NCI-H2029 treated with DMSO at 0.1 percent for 48 hours (cell line): ENCODE data around the gene SSUH2.

ENCODE experiments used
- DNase-seq: peaks from one replicate; lab custom pipeline; 2025; lab: John Stamatoyannopoulos, UW

The SSUH2 gene

GRCh38 chr3:8579943-8580342, 64.7 kb downstream of the SSUH2 start:
- no peak for DNase-seq

GRCh38 chr3:8579096-8579495, 65.5 kb downstream of the SSUH2 start:
- DNase-seq: no peak

DNA sequence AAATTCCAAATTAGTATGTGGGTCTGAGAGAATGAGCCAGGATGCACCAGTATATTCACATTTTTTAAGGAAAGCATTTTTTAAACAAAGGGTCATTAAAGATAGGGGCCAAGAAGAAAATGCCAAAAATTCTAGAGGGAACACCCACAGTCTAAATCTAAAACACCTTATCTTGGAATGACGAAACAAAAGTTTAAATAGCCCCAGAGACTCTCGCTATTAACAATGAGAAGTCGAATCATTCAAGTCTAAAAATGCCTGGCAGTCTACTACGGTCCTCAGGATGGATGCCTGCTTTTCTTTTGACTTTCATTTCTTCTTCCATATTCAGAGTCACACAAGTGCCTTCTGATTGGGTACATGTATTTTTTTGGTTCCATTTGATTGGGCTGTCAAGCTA, 66.3 kb downstream of the SSUH2 start:
- DNase-seq: no peak

- DNase-seq: no peak
These were observed 67.6 kb downstream of the SSUH2 start for GRCh38 chr3:8576841-8577571.

GRCh38 chr3:8576436-8576835, 68.2 kb downstream of the SSUH2 start:
- DNase-seq: no peak

DNA sequence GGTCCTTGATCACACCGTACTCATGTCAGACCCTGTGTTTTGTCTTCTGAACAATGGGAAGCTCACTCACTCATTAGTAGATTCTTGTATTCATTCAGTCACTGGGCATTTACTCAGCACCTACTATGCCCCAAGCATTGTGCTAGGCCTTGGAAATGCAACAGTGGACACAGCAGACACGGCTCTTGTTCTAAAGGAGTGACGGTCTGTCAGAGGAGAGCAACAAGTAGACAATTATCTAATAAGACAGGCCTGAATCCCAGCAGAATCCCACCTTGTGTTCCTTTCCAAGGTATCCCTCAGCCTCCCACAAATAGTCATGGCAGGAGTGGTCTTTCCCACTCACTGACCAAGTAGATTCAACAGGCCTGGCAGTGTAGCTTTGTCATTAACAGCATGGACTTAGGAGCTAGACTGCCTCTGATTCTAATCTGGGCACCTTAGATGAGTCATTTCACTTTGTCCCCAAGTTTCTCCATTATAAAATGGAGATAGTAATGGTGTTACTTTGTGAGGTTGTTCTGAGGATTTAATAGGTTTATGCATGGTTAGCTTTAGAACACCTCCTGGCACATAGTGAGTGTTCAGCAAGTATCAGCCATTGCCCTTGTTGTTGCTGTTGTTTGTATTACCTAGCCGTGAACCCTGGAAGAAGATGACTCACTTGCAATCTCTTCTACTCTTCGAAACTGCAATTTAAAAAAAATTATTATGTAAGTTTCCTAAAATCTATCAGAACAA, 69.1 kb downstream of the SSUH2 start:
- DNase-seq: no peak

DNA sequence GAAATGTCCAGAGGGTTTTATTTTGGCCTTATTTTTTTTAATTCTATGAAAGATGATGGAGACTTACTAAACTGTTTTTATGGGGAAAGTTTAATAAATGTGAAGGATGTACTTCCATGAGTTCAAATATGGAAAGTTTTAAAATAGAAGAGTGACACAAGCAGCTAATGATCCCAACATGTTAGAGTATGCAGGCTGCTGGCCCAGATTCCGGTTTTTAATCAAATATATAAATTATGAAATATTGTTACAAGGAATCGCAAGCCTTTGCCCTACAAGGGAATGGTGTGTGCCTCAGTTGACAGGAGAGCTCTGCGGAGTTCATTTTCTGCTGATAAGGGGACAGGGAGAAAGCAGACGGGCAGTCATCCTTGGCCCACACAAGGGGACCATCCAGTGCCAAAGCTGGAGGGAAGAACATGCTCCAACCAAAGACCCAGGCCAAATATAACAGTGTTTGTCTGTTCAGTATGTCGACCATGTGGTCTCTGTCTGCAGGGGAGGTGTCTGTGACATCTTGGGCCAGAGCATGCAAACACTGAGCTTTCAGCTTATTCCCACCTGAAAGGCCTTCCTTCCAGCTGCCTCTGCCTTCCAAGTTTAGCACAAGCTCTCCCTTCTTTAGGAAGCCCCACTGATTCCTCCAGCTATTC, 69.8 kb downstream of the SSUH2 start:
- DNase-seq: no peak

DNA sequence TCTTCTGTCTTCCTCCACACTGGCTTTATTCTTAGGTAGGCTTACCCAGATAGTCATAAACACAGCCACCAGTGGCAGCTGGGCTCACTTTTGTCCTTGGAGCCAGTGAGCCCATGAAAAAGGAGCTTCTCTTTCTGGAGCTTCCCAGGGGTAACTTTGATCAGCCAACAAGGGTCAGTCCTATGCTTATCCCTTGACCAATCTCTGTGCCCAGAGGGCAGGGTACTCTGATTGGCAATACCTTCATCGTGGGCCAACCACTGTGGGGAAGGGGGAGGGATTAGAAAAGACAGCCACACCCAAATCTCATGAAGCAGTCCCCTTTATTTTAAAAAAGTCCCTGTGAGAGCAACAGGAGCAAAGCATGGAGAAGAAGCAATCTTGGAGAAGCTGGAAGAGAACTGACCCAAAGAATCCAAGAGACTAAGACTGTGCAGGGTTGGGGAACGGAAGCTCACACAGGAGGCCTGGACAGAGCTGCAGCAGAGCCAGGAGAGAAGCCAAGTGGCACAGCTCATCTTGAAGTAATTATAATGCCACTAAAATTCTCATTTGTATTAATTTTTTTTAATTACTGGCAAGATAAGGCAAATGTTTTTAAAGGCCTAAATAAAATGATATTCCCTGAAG, 70.4 kb downstream of the SSUH2 start:
- DNase-seq: no peak

DNA sequence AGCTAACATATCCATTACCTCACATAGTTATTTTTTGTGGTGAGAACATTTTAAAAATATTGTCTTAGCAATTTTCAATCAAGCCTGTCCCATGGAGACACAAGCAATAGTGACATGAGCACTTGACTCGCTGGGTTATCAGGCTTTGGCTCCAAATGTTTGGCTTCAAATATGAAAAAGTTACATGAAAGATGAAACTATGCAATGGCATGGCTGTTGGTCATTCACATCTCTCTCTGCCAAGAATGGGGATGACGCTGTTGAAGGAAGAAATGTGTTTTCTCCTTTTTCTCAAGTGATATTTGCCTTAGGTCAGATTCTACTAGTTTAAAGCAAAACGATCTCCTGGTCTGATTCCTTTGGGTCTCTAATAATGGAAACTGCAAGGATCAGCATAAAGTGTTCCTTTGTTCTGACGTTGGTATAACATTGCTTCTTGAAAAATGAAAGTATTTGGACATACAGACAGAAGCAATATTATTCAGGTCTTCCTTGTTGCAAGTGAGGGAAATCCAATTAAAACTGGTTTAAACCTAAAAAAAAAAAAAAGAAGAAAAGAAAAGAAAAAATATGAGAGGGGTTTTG, 71.2 kb downstream of the SSUH2 start:
- DNase-seq: no peak

- no peak for DNase-seq
These were observed 73.3 kb downstream of the SSUH2 start for GRCh38 chr3:8571256-8571655.
